ENCODE data around the gene CASQ2.
A peak's percentile ranks its signal among the peaks of the same experiment; 100 is the strongest.

CASQ2 gene

DNA sequence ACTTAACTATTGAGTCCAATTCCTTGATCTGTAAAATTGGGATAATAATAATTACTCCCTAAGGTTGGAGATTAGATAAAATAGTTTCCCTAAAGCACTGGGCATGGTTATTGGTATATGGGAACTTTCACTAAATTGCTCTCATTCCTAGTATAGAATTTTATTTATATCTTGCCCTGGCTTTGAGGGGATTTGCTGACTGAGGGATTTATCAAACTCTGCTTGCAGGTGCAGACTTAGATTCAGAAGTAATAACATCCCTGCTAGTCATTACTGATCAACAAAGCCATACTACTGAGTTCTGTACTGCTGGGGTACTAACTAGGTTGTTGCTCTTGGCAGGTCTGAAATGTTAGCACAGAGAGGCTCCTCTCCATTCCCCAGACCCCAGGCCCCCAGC lies 41.9 kb downstream of the CASQ2 start:
- no peak for DNase-seq

DNA sequence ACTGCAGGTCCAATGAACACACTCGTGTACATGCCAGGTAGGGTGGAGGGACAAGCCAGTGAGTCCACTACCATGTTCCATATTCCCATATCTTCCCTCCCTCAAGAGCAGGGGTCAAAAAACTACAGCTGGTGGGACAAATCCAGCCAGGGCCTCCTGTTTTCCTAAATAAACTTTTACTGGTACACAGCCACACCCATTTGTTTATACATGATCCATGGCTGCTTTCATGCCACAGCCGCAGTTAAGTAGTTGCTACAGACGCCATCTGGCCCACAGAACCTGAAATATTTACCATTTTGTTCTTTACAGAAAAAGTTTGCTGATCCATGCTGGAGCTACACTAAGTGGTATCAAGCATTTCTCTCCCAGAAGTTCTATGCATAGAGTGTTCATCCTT lies 42.4 kb downstream of the CASQ2 start:
- no peak for DNase-seq

DNA sequence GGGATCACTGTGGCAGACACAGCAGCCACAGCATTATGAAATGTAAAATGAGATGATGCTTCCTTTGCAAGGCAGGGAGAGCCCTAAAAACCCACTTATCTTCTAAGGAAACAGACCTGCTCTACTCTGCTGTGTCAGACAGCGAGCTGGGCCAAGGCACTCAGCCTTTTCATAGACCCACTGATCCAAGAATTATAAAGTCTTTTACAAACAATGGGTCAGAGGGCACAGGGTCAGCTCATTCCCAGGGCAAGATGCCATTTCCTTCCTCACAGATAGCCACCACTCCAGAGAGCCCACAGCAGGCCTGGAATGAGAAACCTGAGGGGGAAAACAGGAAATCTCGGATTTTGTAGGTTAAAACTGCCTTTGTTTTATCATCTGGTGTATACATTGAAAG lies 42.9 kb downstream of the CASQ2 start:
- DNase-seq: no peak

DNA sequence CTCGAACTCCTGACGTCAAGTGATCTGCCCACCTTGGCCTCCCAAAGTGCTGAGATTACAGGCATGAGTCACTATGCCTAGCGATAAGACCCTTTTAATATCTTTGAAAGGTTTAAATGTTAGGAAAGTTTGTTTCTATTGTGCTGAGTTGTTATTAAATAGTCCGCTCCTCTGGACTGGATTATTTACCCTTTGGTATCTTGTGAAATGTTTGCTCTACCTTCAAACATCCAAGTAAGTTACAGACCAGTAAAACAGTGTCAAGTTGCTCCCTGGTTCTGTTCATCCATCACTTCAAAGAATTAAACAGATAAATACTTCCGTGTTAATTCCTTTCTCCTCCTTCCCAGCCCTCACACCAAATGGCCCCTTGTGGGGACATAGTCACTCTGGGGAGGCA lies 44.8 kb downstream of the CASQ2 start:
- no peak for DNase-seq

DNA sequence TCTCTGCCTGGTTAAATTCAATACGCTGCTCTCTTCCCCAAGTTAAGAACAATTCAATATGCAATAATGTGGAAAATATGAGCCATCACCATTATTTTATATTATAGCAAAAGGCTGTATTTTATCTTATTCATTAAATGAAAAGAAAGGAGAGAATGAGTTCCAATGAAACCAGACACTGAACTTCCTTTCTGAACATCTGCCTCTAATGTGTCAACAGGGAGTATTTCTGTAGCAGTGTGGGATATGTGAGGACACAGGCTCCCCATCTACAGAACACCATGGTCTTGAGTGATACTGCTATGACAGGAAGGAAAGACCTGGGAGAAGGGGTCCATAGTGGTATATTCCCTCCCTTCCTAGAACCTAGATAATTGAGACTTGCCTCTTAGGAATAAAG lies 46.3 kb downstream of the CASQ2 start:
- no peak for DNase-seq

DNA sequence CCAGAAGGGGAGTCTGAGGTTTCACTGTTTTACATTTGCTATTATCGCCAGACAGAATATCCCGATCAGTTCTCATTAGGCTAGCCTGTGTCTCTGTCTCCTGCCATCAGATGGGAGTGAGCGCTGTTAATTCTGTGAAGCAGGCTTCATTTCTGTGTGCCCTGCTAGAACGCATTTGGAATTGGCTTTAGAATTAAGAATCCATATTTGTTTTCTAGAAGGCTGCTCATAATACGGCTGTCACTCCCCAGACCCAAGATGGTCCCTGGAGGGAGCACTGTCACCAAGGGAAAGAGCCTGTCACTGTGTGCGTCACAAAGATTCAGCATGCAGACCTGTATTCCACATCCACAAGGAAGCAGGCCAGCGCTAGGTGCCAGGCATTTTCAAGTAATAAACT lies 49.2 kb downstream of the CASQ2 start:
- no peak for DNase-seq

DNA sequence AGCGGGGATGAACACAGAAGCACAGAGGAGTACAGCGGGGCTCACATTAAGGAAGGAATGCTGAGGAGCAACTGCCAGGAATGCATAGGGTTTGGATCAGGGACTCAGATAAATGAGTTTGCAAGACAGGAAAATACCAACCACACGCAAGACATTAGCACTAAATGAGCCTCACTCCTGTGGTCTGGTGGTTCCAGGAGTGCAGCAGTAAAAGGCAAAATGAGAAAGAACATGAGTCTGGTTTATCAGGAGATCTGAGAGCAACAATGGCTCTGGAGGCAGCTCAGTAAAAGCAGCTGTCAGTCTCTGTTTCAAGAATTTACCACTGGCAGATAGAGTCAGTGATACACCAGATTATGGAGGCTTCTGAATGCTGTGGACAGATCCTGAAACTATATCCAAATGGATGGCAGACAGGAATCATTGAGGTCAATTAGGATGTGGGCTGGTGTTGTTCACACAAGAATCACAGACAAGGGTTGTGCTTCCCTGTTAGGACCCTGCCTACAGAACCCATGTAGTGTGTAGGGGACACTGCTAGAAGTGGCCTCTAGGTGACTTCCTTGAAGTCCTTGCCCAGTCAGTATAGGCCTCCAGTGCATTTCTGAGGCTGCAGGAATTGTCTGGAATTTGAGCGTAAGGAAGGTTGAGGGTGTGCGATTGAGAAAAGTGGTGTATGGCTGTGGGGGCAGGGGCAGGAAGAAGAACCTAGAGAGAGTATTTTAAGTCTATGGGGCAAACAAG lies 50.3 kb downstream of the CASQ2 start:
- no peak for DNase-seq

DNA sequence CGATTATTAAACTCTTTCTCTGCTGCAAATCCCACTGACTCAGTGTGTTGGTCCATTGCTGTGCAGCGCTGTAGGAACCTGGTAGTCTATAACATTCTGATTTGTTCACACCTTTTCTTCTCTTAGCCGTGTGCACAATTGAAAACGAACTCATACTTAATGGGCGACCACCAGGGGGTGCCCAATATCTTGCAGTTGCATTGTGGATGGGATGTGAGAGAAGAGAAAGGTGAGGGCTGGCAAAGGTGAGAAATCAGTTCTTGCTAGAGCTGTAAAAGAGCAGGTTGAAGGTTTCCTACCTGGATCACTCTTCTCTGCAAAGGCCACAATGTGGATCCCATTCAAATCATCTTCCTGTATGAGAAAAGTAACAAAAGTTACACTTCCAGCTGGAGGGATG lies 51.0 kb downstream of the CASQ2 start:
- DNase-seq: peak; percentile 59

DNA sequence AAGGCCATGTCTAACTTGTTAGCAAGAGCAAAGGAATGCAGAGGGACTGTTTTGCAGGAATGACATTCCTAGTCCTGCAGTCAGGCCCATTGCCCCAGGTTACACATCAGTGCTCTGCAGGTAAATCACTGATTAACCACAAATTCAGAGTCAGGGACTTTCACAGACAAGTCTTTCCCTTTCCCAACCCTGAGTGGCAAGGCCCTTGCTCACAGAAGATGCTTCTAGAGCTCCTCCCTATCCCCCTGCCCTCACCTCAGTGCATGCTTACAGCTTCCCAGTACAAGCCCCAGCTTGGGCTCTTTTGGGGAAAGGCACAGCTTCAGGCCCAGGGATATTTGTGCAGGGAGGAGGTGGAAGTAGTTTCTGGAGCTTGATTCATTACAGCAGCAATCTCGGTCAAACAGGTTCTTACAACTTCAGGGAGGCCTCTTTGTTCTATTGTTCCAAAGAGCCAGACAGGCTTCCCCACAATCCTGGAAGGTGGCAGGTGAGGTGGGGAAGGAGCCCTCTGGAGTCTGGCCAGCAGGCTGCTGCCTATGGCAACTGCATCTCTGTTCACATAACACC lies 53.9 kb downstream of the CASQ2 start:
- DNase-seq: no peak

DNA sequence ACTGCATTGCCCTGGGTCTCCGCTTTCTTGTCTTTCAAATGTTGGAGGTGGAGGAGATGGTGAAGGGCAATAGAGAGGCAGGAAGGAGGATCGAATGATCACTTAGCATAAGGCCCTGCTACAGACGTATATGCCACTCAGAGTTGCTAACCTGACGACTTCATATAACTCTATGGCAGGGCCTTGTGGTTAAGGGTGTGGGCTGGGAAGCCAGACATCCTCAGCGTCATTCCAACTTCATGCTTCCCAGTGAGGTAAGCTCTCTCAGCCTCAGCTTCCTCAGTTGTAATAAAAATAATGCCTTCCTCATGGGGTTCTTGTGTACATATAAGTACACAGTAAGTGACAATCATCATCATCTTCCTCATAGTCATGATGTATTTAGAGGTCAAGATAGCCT lies 54.6 kb downstream of the CASQ2 start:
- DNase-seq: no peak

DNA sequence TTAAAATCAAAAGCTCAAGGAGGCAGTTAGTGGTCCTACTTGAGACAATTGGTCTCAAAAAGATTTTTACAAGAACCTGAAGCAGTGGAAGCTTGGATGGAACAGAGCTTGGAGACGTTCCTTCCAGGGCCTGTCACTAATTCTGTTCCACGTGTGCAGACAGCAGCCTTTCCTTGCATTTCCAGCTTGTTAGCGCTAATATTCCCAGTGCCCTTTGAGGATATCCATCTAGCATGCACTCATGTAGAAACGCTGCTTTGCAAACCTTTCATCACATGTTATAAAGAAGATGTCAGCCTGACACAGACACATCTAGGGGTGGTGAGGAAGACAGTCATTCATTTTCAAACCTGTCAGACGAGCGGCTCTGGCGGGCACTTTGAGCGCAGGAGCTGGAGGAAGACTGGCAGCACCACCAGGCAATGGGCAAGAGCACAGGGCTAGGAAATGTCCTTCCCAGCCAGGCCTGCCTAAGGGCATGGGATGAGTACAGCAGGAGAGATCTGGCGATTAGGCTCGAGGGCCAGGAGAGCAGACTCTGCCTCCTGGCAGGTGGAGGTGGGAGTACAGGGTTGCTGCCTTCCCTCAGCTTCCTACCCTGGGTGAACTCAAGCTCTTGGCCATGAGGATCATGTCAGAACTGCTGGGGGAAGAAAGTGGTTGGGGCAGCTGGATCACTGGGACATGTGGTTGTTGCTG lies 55.5 kb downstream of the CASQ2 start:
- no peak for DNase-seq

DNA sequence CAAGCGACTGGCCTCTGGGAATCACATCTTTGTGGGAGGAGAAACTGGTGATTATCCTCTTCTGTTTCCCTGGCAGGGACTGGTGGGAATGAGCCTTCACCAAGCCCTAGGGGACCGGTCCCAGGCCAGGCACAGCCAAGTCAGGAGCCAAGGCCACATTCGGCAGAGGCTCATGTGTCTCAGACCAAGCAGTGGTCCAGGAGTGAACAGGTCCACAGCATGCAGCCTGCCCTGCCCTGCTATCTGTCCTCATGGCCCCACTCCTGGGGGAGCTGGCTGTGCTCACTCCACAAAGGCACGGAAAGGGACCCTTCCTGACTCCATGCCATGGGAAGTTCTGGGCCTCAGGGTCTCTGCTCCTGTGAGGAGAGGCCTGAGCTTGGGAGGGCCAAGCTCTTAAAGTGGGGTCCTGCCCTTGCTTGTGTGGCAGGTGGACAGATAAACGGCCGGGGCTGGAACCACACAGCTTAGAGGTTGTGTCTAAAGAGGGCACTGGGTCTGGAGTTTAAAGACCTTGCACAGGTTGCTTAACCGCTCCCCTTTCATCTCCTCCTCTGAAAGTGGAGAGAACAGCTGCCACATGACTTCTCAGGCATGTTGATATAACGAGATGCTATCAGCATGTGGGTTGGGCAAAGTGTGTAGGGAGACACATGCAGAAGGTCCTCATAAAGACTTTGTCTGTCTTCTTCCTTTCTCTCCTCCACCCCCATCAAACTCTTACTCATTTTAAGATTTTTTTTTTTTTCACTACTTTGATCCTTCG lies 57.5 kb downstream of the CASQ2 start:
- DNase-seq: no peak

DNA sequence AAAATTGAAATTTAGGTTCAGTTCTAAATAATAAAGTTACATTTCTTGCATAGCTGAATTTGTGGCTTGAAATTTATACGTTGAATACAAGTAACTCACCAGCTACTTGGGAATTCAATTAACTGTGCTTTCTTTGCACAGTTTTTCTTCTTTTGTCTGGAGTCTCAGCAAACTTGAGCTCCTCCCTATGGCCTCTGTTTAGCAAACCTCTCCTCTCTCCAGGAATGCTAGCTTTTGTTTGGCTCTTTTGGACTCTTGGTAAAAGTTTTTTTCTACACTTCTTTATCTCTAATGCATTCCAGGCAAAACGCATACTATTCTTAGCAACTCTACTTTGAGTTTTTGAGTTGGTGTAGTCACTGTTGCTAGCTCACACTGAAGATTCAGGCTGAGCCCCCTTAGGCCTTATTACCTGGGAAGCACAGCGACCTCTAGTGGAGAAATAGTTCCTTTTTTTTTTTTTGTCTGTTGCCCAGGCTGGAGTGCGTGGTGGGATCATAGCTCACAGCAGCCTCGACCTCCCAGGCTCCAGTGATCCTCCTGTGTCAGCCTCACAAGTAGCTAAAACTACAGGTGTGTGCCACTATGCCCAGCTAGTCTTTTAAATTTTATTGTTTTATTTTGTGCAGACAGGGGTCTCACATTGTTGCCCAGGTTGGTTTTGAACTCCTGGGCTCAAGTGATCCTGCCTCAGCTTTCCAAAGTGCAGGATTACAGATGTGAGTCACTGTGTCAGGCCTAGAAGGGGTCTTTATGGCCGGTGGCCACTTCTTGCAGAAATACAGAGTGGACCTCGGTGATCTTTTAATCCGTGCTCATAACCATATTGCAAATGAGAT lies 61.7 kb downstream of the CASQ2 start:
- no peak for DNase-seq

DNA sequence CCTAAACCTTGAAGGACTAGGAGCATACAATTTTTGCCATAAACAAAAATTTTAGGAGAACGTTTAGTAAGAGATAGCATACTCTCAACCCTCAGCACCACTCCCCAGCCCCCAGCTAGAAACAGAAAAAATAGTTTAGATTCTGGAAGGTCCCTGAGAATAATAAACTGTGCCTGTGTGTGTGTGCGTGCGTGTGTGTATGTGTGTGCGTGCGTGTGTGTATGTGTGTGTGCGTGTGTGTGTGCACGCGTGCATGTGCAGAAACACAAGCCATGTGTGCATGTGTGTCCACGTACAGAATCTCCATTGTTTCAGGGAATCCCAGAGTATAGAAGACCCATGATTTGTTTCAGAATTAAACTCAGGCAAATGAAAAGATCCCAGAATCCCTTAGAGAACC lies 62.6 kb downstream of the CASQ2 start:
- no peak for DNase-seq

DNA sequence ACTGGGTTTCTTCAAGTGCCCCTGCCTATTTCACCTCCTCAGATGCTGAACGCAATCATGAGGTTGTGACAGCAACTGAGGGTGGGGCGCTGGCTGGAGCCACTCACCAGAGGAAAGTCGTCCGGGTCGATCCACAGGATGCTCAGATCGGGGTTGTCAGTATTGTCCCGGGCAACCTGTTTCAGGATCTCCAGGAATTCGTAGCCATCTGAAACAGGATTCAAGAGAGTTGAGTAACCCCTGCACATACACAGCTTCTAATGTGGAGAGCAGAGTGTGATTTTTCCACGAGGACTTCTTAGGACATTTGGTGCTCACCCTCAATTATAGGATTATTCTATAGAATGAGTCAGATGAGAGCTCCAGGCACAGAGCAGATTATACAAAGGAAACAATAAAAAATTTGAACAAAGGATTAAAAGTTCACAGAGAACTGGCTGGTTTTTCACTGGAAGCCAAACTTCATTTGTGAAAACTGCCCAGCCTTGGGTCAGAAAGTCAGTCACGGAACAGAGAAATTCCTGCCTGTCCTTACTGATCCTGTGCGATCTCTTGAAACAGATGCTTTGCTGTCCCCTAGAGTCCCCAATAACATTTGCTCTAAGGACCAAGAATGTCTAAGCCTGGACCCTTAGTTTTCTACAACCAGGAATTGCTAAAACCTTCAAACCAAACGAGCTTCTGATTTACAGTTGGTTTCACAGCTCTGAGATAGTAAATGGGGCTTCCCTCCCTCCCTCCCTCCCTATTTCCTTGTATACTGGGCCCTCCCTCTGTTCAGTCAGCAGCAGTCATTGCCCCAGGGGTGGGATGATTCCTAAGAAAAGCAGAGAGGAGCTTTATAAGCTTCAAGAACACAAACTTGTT lies 63.2 kb downstream of the CASQ2 start:
- no peak for DNase-seq

DNA sequence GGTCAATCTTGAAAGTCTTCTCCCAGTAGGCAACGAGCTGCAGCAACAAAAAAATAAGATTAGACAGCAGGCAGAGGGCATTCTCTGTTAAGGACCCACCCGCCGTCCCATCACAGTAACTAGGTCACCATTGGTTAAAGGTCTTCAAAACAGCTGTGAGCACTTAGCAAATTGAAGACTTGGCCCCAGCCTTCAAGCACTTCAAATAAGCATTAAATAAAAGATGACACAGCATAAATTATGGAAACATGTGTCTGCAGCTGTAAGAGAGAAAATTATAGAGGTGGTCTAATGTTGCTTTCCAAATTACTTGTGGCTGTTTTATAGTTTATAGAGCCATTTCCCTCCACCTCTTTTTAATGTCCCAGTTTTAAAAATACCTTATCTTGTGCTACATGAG lies 65.6 kb downstream of the CASQ2 start:
- DNase-seq: no peak

DNA sequence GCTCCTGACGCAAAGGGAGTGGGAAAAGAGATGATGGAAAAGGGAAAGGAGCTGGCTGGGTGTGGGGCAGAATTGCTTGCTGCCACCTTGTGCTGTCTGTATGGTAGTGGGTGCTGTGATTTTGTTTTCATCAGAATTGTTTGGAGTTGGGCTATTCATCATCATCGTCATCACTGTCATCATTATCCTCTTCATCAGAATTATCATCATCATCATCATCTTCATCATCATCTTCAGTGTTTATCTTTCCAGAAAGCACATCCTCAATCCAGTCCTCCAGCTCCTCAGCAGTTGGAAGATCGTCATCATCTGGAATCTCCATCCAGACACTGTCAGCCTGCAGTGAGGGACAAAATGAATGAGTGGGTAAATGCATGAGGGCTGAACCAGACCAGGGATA lies 67.4 kb downstream of the CASQ2 start:
- DNase-seq: no peak

DNA sequence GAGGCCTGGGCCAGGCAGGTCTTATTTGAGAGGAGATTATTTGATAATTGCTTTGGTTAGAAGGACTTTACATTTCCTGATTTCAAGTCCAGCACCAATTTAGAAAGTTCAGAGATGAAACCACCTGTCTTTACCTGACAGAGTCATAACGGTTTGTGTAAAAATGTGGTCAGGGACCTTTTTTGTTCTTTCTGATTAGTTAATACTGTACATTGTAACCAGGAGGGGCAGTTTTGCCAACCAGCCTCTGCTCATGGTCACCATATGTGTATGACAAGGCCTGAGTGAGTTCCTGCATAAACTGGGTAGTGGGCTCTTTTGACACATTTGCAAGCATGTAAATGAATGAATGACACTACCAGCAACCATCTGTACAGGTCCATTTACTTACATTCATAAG lies 70.9 kb downstream of the CASQ2 start:
- DNase-seq: no peak

DNA sequence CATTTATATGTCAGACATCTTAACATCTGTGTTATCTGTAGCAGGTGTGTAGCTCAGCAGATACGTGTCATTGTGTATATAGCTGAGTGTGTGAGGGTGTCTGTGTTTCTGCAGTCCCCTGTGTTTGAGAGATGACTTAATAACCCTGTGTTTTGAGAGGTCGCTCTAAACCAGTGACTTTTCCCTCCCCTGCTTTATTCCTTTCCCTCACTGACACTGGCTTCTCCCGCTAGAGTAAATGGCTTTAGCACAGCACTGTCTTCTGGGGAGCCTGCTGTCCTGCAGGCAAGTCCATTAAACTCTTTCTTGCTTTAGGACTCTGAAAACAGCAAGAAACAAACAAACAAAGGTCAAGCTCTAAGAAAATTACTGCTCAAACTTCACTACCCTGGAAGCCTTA lies 73.7 kb downstream of the CASQ2 start:
- DNase-seq: no peak

DNA sequence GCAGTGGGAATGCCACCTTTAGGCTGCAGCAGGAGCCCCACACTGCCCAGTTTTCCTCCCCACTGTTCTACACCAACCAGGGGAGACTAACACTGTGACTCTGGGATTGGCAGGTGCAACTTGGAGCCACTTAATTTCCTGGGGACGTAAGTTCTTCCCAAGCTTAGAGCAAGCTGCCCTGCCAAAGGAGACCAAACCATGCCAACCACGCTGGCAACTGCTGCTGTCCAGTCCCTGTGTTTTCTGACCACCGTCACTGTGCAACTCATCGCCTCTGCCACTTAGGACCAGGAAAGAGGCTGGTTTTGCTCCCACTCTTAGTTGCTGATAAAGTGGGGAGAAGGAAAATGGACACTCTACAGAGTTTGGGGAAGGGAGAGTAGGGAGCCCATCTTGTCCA lies 76.3 kb downstream of the CASQ2 start:
- no peak for DNase-seq

DNA sequence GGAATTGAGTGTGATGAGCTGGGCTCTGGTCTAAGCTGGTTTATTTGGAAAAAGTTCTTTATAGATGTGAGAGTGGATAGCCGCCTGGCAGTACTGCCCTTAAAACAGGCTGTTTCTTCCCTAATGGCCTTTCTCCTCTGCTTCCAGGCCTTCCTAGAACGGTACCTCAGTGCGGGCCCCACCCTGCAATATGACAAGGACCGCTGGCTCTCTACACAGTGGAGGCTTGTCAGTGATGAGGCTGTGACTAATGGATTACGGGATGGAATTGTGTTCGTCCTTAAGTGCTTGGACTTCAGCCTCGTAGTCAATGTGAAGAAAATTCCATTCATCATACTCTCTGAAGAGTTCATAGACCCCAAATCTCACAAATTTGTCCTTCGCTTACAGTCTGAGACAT lies 77.5 kb downstream of the CASQ2 start:
- no peak for DNase-seq

DNA sequence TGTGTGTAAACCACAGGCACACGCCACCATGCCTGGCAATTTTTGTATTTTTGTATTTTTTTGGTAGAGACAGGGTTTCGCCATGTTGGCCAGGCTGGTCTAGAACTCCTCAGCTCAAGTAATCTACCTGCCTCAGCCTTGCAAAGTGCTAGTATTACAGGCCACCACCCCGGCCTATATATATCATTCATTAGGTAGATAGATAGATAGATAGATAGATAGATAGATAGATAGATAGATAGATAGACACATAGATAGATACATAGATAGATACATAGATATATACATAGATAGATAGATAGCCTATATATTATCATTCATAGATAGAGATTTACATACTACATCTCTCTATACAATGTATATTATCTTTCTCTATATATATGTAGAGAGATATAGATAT lies 80.8 kb downstream of the CASQ2 start:
- DNase-seq: no peak

Measured in activated CD8-positive, alpha-beta memory T cell treated with anti-CD3 and anti-CD28 coated beads, Interleukin-2, amount 50 U/mL, for 48 hours (primary cell).